Psoas muscle (tissue), 8 donors: ENCODE data around the gene RIOX2. TPM values are rescaled to one million over a fixed set of nuclear protein-coding genes. Genes with fewer than 3 reads are reported as not detected.
"Not testable (repeated sequence)": the region's sequence is repeated elsewhere in the genome, so short reads cannot be mapped to it uniquely, and the experiment has no call there.

Experiments used
- ATAC-seq, 4 donors: fragments of 200-7000 bp; cut with Tn5 transposase; one replicate each; pipeline ENCODE4 v1.9.1; 2020; ENCODE audit warnings: moderate library complexity in 3 of 4, mild to moderate bottlenecking in 2 of 4
- DNase-seq, 2 donors: peaks; one replicate each; pipeline ENCODE4 v3.0.0-alpha.2; 2020
- H3K27ac ChIP-seq: fragments of 200-600 bp; one replicate; pipeline ENCODE4 v1.8.0; 2022
- H3K27me3 ChIP-seq, 3 donors: fragments of 200-600 bp in 1 of 3; one replicate each; pipeline versions ENCODE4 v1.6.1 to v1.8.0; 2013 to 2022; ENCODE audit warnings: low read length in 2 of 3, mild to moderate bottlenecking in 2 of 3, moderate library complexity in 1 of 3; ENCODE audit not compliant: insufficient read depth in 3 of 3
- H3K36me3 ChIP-seq, 2 donors: fragments of 200-600 bp in 1 of 2; one replicate each; pipeline versions ENCODE4 v1.6.1 to v1.8.0; 2013 to 2022; ENCODE audit warnings: low read depth in 1 of 2, mild to moderate bottlenecking in 1 of 2, moderate library complexity in 1 of 2; ENCODE audit not compliant: insufficient read depth in 1 of 2
- H3K4me1 ChIP-seq: fragments of 200-600 bp; one replicate; pipeline ENCODE4 v1.8.0; 2022
- H3K4me3 ChIP-seq: fragments of 200-600 bp; one replicate; pipeline ENCODE4 v1.8.0; 2022; ENCODE audit warnings: mild to moderate bottlenecking
- H3K9me3 ChIP-seq: fragments of 200-600 bp; one replicate; pipeline ENCODE4 v1.8.0; 2022
- CTCF ChIP-seq: fragments of 200-600 bp; IDR thresholded peaks from one replicate; pipeline ENCODE4 v1.8.0; 2022; ENCODE audit warnings: antibody characterized with exemption
- WGBS, 3 donors: extraction: QIAGEN DNeasy Blood & Tissue Kit; methylation state at CpG; one replicate each; pipeline versions ENCODE4 v1.1.6 to v1.1.7; 2013; 5-methylcytosine and 5-hydroxymethylcytosine counted together
- intact Hi-C, 2 donors: fragments of 100-400 bp; cut with DNase I; formaldehyde crosslinking; loops; one replicate each; pipeline versions ENCODE4 v1.11.0 to v1.14.2; 2022
- polyA plus RNA-seq, 3 donors: library from polyadenylated mRNA; stranded (reverse); fragments of 200-250 nt; gene quantifications; one replicate each; pipeline ENCODE4 v1.2.3, GENCODE V29; 2013
- total RNA-seq, 4 donors: library from RNA; stranded (reverse); fragmentation: NEBNext Ultra II Directional in 2 of 4; extraction: Animal tissue kit (Norgen Biotek cat#: 25700) in 2 of 4; gene quantifications; one replicate each; pipeline versions ENCODE4 v1.2.1 to v1.2.4, GENCODE V29; 2021 to 2023
- donor health status: healthy with polysubstance abuse.
- donor health status: DM: no; HTN: no; CAD: no; lungs with moderate emphysema.
- donor health status: Bipolar disorder and iron deficiency.
- donor health status: healthy.
- donor health status: DM: yes; HTN: yes; CAD: no.
- donor health status: DM: no; HTN: no; CAD: no.
- donor health status: DM: no; HTN: no; CAD: no.
- donor health status: DM: yes; HTN: yes; CAD: no.

Gene RIOX2
- total and polyA plus RNA-seq, 7 donors = 16.7 to 66.2 (median 32.2) TPM

GRCh38 chr3:98013411-98014267 lies 41.4 kb upstream of the RIOX2 start:
- no peaks in the 10 kb centered on the region for H3K27me3 ChIP-seq
- H3K27ac ChIP-seq = no peak overlapping the region
- 37 to 60% (median 53%) methylated on average over 4 of the region's 4 CpGs for WGBS, 3 donors
- no peaks in the 10 kb centered on the region for H3K36me3 ChIP-seq
- no peak for TF ChIP-seq CTCF
- intact Hi-C loops = loop anchor here in 1 of 2 donors (10.0 kb wide), 1 partner anchor 99 kb away; no protein-coding TSS in a partner anchor
- no peak for DNase-seq
- peak in 2 of 4 donors; percentile 43 to 51 for ATAC-seq
- H3K4me3 ChIP-seq = no peak overlapping the region
- H3K4me1 ChIP-seq = peaks cover 6% of the 10 kb centered on the region
- H3K9me3 ChIP-seq = no peaks in the 10 kb centered on the region

DNA sequence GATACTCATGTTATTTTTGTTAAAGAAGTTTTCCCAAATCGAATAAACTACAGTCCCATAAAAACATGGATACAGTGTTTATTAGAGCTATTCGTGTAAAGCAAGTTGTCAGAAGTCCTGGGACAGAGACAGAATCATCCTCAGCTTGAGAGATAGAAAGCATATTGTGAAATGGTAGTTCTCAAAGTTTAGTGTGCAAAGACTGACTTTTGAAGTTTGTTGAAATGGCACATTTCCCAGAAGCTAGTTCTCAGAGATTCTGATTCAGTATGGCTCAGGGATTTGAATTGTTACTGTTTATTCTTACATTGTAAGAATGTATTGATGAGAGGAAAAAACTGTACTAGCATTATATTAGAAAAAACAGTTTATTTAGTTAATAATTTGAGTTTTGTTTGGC lies 40.7 kb upstream of the RIOX2 start:
- H3K4me3 ChIP-seq = no peak overlapping the region
- intact Hi-C loops = loop anchor here in 1 of 2 donors (10.0 kb wide), 1 partner anchor 98 kb away; no protein-coding TSS in a partner anchor
- H3K27ac ChIP-seq = no peak overlapping the region
- no peaks in the 10 kb centered on the region for H3K27me3 ChIP-seq
- peaks cover 6% of the 10 kb centered on the region for H3K4me1 ChIP-seq
- 63 to 74% (median 64%) methylated on average over 2 of the region's 2 CpGs for WGBS, 3 donors
- ATAC-seq = peak in 1 of 4 donors; percentile 56
- H3K36me3 ChIP-seq = no peaks in the 10 kb centered on the region
- DNase-seq = no peak
- H3K9me3 ChIP-seq = no peaks in the 10 kb centered on the region
- TF ChIP-seq CTCF = no peak

DNA sequence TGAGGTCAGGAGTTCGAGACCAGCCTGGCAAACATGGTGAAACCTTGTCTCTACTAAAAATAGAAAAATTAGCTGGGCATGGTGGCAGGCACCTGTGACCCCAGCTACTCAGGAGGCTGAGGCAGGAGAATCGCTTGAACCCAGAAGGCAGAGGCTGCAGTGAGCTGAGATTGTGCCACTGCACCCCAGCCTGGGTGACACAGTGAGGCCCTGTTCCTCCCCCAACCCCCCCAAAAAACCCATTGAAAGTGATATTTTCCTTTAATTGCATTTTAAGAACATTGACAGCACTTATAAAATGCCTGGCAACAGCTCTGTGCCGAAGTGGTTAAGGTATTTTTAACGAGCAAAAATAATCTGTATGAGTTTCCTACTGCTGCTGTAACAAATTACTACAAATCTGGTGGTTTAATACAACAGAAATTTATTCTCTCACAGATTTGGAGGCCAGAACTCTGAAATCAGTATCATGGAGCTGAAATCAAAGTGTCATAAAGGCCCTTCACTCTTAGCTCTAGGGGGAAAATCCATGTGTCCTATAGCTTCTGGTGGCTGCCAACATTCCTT lies 38.7 kb upstream of the RIOX2 start:
- H3K4me3 ChIP-seq, H3K27ac ChIP-seq, H3K4me1 ChIP-seq, H3K27me3 ChIP-seq, H3K36me3 ChIP-seq, ATAC-seq, DNase-seq, H3K9me3 ChIP-seq: not testable (repeated sequence)
- intact Hi-C loops = loop anchor here in 1 of 2 donors (10.0 kb wide), 1 partner anchor 96 kb away; no protein-coding TSS in a partner anchor
- 92 to 97% (median 92%) methylated on average over 4 of the region's 4 CpGs for WGBS, 3 donors

GRCh38 chr3:98010194-98010882 lies 38.1 kb upstream of the RIOX2 start:
- intact Hi-C loops = loop anchor here in 1 of 2 donors (10.0 kb wide), 1 partner anchor 96 kb away; no protein-coding TSS in a partner anchor
- WGBS, 3 donors = 73 to 77% (median 75%) methylated on average over 7 of the region's 7 CpGs
- TF ChIP-seq CTCF = no peak

GRCh38 chr3:98008855-98009254 lies 36.6 kb upstream of the RIOX2 start:
- Histone ChIP-seq H3K27ac (no peak overlapping the region), H3K4me1 (peaks cover 4% of the 10 kb centered on the region), H3K36me3 (no peaks in the 10 kb centered on the region), H3K27me3 (no peaks in the 10 kb centered on the region), H3K9me3 (no peaks in the 10 kb centered on the region), H3K4me3 (no peak overlapping the region)
- no peak for TF ChIP-seq CTCF
- intact Hi-C loops = no loop called here
- DNase-seq = no peak
- 43 to 64% (median 62%) methylated on average over 2 of the region's 2 CpGs for WGBS, 3 donors
- ATAC-seq = no peak

More at GRCh38 chr3:98010194-98010882, 38.1 kb upstream of the RIOX2 start:
- DNase-seq (no peak), ATAC-seq (no peak)
- Histone ChIP-seq H3K27ac (no peak overlapping the region), H3K27me3 (no peaks in the 10 kb centered on the region), H3K4me1 (peaks cover 6% of the 10 kb centered on the region), H3K36me3 (no peaks in the 10 kb centered on the region), H3K9me3 (no peaks in the 10 kb centered on the region), H3K4me3 (no peak overlapping the region)
